ENCODE data around the gene MBOAT2. TPM values are rescaled to one million over a fixed set of nuclear protein-coding genes. Genes with fewer than 3 reads are reported as not detected.

MBOAT2 gene
- total RNA-seq, 2 donors from 2014 or later, result 5.2 to 5.8 TPM

GRCh38 chr2:9003366-9003615, 193 bp downstream of the MBOAT2 start:
- no peak for TF ChIP-seq CTCF (IDR thresholded peaks at IDR 0.05)
- peaks cover 0 to 14% of the 10 kb centered on the region in 2 donors for H3K4me1 ChIP-seq
- H3K4me3 ChIP-seq, result peak overlapping the region; percentile 38 to 71
- DNase-seq (ENCODE audit: low spot score), result no peak
- peak overlapping the region in 1 of 2 donors; percentile 35 for H3K27ac ChIP-seq
- H3K9me3 ChIP-seq, result no peaks in the 10 kb centered on the region
- no peaks in the 10 kb centered on the region for H3K36me3 ChIP-seq
- H3K27me3 ChIP-seq, result no peaks in the 10 kb centered on the region

- no peak for DNase-seq (ENCODE audit: low spot score)
Measured at GRCh38 chr2:9002637-9003365, 683 bp downstream of the MBOAT2 start.

GRCh38 chr2:9002313-9002636, 1.2 kb downstream of the MBOAT2 start:
- Histone ChIP-seq H3K4me1 (peaks cover 0 to 14% of the 10 kb centered on the region in 2 donors), H3K9me3 (no peaks in the 10 kb centered on the region), H3K27ac (no peak overlapping the region), H3K4me3 (peak overlapping the region in 1 of 2 donors; percentile 38), H3K27me3 (no peaks in the 10 kb centered on the region), H3K36me3 (no peaks in the 10 kb centered on the region)
- no peak for TF ChIP-seq CTCF (IDR thresholded peaks at IDR 0.05)
- DNase-seq (ENCODE audit: low spot score), result no peak

More at GRCh38 chr2:9002637-9003365, 683 bp downstream of the MBOAT2 start:
- peak overlapping the region; percentile 38 to 71 for H3K4me3 ChIP-seq
- no peaks in the 10 kb centered on the region for H3K27me3 ChIP-seq
- no peaks in the 10 kb centered on the region for H3K9me3 ChIP-seq
- no peaks in the 10 kb centered on the region for H3K36me3 ChIP-seq
- no peak for TF ChIP-seq CTCF (IDR thresholded peaks at IDR 0.05)
- H3K27ac ChIP-seq, result peak overlapping the region in 1 of 2 donors; percentile 35
- H3K4me1 ChIP-seq, result peaks cover 0 to 14% of the 10 kb centered on the region in 2 donors

- H3K9me3 ChIP-seq, result no peaks in the 10 kb centered on the region
- peaks cover 0 to 14% of the 10 kb centered on the region in 2 donors for H3K4me1 ChIP-seq
- DNase-seq (ENCODE audit: low spot score), result no peak
- H3K27me3 ChIP-seq, result no peaks in the 10 kb centered on the region
- no peaks in the 10 kb centered on the region for H3K36me3 ChIP-seq
- no peak overlapping the region for H3K27ac ChIP-seq
- no peak for TF ChIP-seq CTCF (IDR thresholded peaks at IDR 0.05)
- H3K4me3 ChIP-seq, result no peak overlapping the region
Measured at GRCh38 chr2:9001778-9002177, 1.7 kb downstream of the MBOAT2 start.

- H3K27ac ChIP-seq, result no peak overlapping the region
- no peaks in the 10 kb centered on the region for H3K9me3 ChIP-seq
- no peak for TF ChIP-seq CTCF (IDR thresholded peaks at IDR 0.05)
- DNase-seq (ENCODE audit: low spot score), result no peak
- H3K4me3 ChIP-seq, result no peak overlapping the region
- peaks cover 0 to 14% of the 10 kb centered on the region in 2 donors for H3K4me1 ChIP-seq
- H3K27me3 ChIP-seq, result no peaks in the 10 kb centered on the region
- H3K36me3 ChIP-seq, result no peaks in the 10 kb centered on the region
Measured at GRCh38 chr2:9001229-9001628, 2.3 kb downstream of the MBOAT2 start.

- no peak overlapping the region for H3K27ac ChIP-seq
- H3K4me3 ChIP-seq, result no peak overlapping the region
- no peaks in the 10 kb centered on the region for H3K9me3 ChIP-seq
- no peaks in the 10 kb centered on the region for H3K27me3 ChIP-seq
- H3K36me3 ChIP-seq, result no peaks in the 10 kb centered on the region
- no peak for DNase-seq (ENCODE audit: low spot score)
- H3K4me1 ChIP-seq, result peaks cover 0 to 14% of the 10 kb centered on the region in 2 donors
- TF ChIP-seq CTCF (IDR thresholded peaks at IDR 0.05), result no peak
Measured at GRCh38 chr2:9000442-9000841, 3.0 kb downstream of the MBOAT2 start.

Measured in right atrium auricular region (tissue), 2 donors.